ENCODE data around the gene PLPPR3. TPM values are rescaled to one million over a fixed set of nuclear protein-coding genes. Genes with fewer than 3 reads are reported as not detected.

Gene PLPPR3
- total and polyA plus RNA-seq, 2 donors (not counting 1 experiment from before 2014, with no cell fraction given) = 0.19 to 2.5 TPM

DNA sequence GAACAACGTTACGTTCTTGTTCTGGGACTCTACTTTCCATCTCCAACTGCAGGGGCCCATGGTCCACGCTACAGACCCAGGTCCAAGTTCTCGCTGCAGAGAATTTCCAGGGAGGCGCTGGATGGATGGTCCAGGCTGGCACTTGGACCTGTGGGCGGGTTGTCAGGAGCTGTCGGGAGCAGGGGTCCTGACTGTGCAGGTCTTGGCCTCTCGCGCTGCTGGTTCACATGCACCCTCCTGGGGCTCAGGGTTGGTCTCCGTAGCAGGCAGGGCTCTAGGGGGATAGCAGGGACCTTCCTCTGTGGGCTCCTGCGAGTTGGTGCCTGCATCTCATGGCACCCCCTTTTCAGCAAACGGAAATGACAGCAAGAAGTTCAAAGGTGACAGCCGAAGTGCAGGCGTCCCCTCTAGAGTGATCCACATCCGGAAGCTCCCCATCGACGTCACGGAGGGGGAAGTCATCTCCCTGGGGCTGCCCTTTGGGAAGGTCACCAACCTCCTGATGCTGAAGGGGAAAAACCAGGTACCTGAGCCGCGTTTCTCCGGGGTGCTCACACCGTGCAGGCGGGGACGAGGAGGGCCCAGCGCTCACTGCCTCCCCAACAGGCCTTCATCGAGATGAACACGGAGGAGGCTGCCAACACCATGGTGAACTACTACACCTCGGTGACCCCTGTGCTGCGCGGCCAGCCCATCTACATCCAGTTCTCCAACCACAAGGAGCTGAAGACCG lies 17.9 kb downstream of the PLPPR3 start:
- Histone ChIP-seq H3K4me1 (ENCODE audit: control insufficient read depth, extremely low read depth, insufficient read depth, low read length) (peaks cover 23% of the 10 kb centered on the region), H3K4me2 (ENCODE audit: extremely low read depth, insufficient read depth, low read length) (no peak overlapping the region), H3K27ac (ENCODE audit: insufficient read depth, low read length) (peak overlapping the region; percentile 60), H3K27me3 (ENCODE audit: control insufficient read depth, insufficient read depth, low read length) (no peaks in the 10 kb centered on the region), H3K9me3 (ENCODE audit: control insufficient read depth, insufficient read depth, low read depth, low read length) (no peaks in the 10 kb centered on the region), H2AFZ (ENCODE audit: low read length) (no peak overlapping the region), H3K9ac (ENCODE audit: insufficient read depth, low read length) (no peak overlapping the region), H3K36me3 (ENCODE audit: control insufficient read depth, insufficient read depth, low read length) (peaks cover 56% of the 10 kb centered on the region), H3K4me3 (replicated peaks in 1 of 4; ENCODE audit: control extremely low read depth in 1 of 4, insufficient read depth in 1 of 4, low read depth in 3 of 4, low read length in 4 of 4) (no peak overlapping the region), H3K79me2 (ENCODE audit: control insufficient read depth, insufficient read depth, low read length) (peaks cover 99% of the 10 kb centered on the region), H4K20me1 (ENCODE audit: control insufficient read depth, extremely low read depth, insufficient read depth, low read length) (peaks cover 8% of the 10 kb centered on the region)
- DNase-seq (ENCODE audit: low read depth in 2 of 2) = no peak
- TF ChIP-seq, protein P1, sequence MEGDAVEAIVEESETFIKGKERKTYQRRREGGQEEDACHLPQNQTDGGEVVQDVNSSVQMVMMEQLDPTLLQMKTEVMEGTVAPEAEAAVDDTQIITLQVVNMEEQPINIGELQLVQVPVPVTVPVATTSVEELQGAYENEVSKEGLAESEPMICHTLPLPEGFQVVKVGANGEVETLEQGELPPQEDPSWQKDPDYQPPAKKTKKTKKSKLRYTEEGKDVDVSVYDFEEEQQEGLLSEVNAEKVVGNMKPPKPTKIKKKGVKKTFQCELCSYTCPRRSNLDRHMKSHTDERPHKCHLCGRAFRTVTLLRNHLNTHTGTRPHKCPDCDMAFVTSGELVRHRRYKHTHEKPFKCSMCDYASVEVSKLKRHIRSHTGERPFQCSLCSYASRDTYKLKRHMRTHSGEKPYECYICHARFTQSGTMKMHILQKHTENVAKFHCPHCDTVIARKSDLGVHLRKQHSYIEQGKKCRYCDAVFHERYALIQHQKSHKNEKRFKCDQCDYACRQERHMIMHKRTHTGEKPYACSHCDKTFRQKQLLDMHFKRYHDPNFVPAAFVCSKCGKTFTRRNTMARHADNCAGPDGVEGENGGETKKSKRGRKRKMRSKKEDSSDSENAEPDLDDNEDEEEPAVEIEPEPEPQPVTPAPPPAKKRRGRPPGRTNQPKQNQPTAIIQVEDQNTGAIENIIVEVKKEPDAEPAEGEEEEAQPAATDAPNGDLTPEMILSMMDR (conservative IDR thresholded peaks at IDR 0.05 in 1 of 2, IDR thresholded peaks at IDR 0.05 in 1 of 2; ENCODE audit: low read depth in 1 of 2, low read length in 2 of 2) = no peak
- TF ChIP-seq EZH2 (IDR thresholded peaks at IDR 0.05; ENCODE audit: low read length, missing control alignments) = no peak

DNA sequence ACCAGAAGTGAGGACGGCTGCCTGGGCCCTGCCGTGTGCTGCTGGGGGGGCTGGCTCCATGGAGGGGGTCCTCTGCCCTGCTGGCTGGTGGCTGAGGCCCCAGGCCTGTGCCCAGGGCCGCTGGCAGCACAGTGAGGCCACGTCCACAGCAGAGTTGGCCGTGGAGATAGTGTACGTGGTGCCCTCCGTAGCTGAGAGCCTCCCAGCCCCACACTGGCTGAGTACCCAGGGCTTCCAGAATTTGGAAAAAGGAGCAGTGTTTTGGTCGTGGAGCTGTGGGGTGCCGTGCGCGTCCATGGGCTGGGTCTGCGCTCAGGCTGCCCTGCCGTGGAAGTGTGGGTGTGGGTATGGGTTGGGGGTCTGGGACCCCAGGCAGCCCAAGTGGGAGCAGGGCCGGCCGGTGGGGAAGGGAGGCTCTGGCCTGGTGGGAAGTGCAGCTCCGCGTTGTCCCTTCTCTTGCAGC lies 18.6 kb downstream of the PLPPR3 start:
- Histone ChIP-seq H3K36me3 (ENCODE audit: control insufficient read depth, insufficient read depth, low read length) (peaks cover 59% of the 10 kb centered on the region), H3K27me3 (ENCODE audit: control insufficient read depth, insufficient read depth, low read length) (no peaks in the 10 kb centered on the region), H3K79me2 (ENCODE audit: control insufficient read depth, insufficient read depth, low read length) (peaks cover 100% of the 10 kb centered on the region), H3K27ac (ENCODE audit: insufficient read depth, low read length) (peak overlapping the region; percentile 60), H2AFZ (ENCODE audit: low read length) (no peak overlapping the region), H3K9ac (ENCODE audit: insufficient read depth, low read length) (peak overlapping the region; percentile 16), H3K4me3 (replicated peaks in 1 of 4; ENCODE audit: control extremely low read depth in 1 of 4, insufficient read depth in 1 of 4, low read depth in 3 of 4, low read length in 4 of 4) (peak overlapping the region in 2 of 4 experiments; percentile 44 to 87), H4K20me1 (ENCODE audit: control insufficient read depth, extremely low read depth, insufficient read depth, low read length) (peaks cover 10% of the 10 kb centered on the region), H3K4me2 (ENCODE audit: extremely low read depth, insufficient read depth, low read length) (peak overlapping the region; percentile 75), H3K9me3 (ENCODE audit: control insufficient read depth, insufficient read depth, low read depth, low read length) (no peaks in the 10 kb centered on the region), H3K4me1 (ENCODE audit: control insufficient read depth, extremely low read depth, insufficient read depth, low read length) (peaks cover 23% of the 10 kb centered on the region)
- no peak for TF ChIP-seq EZH2 (IDR thresholded peaks at IDR 0.05; ENCODE audit: low read length, missing control alignments)
- TF ChIP-seq, protein P1 (conservative IDR thresholded peaks at IDR 0.05 in 1 of 2, IDR thresholded peaks at IDR 0.05 in 1 of 2; ENCODE audit: low read depth in 1 of 2, low read length in 2 of 2) = no peak
- no peak for DNase-seq (ENCODE audit: low read depth in 2 of 2)

DNA sequence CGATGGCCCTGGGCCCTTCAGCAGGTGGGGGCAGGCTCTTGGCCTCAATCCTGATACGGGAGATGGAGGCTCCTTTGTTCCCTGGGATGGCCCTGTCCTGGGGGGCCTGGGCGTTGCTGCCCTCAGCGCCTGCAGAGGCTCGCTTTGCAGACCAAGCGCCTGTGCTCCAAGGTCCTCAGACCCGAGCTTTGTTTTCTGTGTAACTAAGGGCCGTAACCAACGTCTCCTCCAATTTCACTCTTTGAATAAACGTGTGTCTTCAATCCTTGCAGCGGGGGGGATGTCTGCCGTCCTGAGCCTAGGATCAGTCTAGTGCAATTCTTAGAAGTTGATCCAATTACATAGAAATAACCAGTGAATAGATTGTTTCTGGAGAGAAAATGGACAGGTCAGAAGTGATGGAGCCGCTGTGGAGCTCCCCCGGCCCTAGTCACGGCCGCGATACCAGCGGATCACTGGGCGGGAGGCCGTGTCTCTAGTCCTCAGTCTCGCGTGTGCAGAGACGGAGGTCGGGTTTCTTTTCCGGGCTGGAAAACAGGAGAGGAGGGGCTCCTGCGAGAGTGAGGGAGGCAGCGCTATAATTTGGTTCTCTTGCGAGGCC lies 19.2 kb downstream of the PLPPR3 start:
- peak overlapping the region; percentile 60 for H3K27ac ChIP-seq (ENCODE audit: insufficient read depth, low read length)
- peaks cover 55% of the 10 kb centered on the region for H3K36me3 ChIP-seq (ENCODE audit: control insufficient read depth, insufficient read depth, low read length)
- H3K9me3 ChIP-seq (ENCODE audit: control insufficient read depth, insufficient read depth, low read depth, low read length) = no peaks in the 10 kb centered on the region
- DNase-seq (ENCODE audit: low read depth in 2 of 2) = peak; percentile 41 to 47
- peak overlapping the region; percentile 75 for H3K4me2 ChIP-seq (ENCODE audit: extremely low read depth, insufficient read depth, low read length)
- H3K4me3 ChIP-seq (replicated peaks in 1 of 4; ENCODE audit: control extremely low read depth in 1 of 4, insufficient read depth in 1 of 4, low read depth in 3 of 4, low read length in 4 of 4) = peak overlapping the region; percentile 2 to 87 (median 31)
- peaks cover 11% of the 10 kb centered on the region for H4K20me1 ChIP-seq (ENCODE audit: control insufficient read depth, extremely low read depth, insufficient read depth, low read length)
- peaks cover 98% of the 10 kb centered on the region for H3K79me2 ChIP-seq (ENCODE audit: control insufficient read depth, insufficient read depth, low read length)
- peaks cover 23% of the 10 kb centered on the region for H3K4me1 ChIP-seq (ENCODE audit: control insufficient read depth, extremely low read depth, insufficient read depth, low read length)
- no peaks in the 10 kb centered on the region for H3K27me3 ChIP-seq (ENCODE audit: control insufficient read depth, insufficient read depth, low read length)
- H2AFZ ChIP-seq (ENCODE audit: low read length) = no peak overlapping the region
- H3K9ac ChIP-seq (ENCODE audit: insufficient read depth, low read length) = peak overlapping the region; percentile 28
- TF ChIP-seq, protein P1 (conservative IDR thresholded peaks at IDR 0.05 in 1 of 2, IDR thresholded peaks at IDR 0.05 in 1 of 2; ENCODE audit: low read depth in 1 of 2, low read length in 2 of 2) = no peak
- TF ChIP-seq EZH2 (IDR thresholded peaks at IDR 0.05; ENCODE audit: low read length, missing control alignments) = no peak
